ENCODE measurements around the gene BATF3.
"Not testable (repeated sequence)": the region's sequence is repeated elsewhere in the genome, so short reads cannot be mapped to it uniquely, and the experiment has no call there.

BATF3 gene

DNA sequence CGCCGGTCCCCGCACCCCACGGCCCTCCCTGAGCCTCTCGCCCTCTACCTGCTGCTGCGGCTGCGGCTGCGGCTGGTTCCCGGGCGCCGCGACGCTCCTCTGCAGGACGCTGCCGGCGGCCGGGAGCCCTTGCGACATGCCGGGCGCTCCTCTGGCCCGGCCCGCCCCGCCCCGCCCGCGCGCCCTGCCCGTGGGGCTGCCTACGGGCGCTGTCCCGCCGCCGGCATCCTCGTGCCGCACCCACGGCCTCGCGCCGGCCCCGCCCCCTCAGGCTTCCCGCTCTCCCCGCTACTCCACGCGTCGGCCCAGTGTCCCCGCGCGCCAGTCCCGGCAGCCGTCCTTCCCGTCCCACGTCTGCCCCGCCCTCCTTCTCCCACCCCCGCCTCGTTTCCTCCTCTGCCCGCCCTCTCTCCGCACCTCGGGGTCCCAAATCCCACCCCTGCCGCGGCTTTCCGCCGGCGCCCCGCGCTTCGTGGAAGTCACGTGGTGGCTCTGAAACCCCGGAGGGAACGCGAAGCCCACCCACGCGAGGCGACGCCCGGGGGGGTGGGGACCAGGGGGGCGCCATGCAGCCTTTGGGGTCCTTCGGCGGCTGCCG, at the start of gene BATF3:
Gene BATF3 (minus strand): TSS at position 216 of the 598 bp plus-strand sequence. CDS start 78 bp downstream, at position 138.
- DNase-seq (ENCODE audit: low spot score): peak; percentile 9

DNA sequence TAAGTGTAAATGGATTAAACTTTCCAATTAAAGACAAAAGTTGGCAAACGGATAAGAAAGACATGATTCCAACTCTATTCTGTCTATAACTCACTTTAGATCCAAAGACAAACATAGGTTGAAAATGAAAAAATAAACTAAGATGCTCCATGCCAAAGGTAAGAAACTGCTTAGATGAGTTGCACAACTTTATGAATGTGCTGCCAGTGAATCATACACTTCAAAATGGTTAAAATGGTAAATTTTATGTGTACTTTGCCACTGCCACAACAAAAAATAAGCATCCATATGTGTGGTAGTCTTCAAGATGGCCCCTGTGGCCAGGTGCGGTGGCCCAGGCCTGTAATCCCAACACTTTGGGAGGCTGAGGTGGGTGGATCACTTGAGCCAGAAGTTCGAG, 46.9 kb upstream of the BATF3 start:
- no peak for DNase-seq (ENCODE audit: low spot score)

- no peak for DNase-seq (ENCODE audit: low spot score)
Observed at GRCh38 chr1:212745303-212745702, 45.7 kb upstream of the BATF3 start.

GRCh38 chr1:212743901-212744475, 44.3 kb upstream of the BATF3 start:
- no peak for DNase-seq (ENCODE audit: low spot score)

- no peak for DNase-seq (ENCODE audit: low spot score)
Observed at GRCh38 chr1:212738330-212738729, 38.7 kb upstream of the BATF3 start.

DNA sequence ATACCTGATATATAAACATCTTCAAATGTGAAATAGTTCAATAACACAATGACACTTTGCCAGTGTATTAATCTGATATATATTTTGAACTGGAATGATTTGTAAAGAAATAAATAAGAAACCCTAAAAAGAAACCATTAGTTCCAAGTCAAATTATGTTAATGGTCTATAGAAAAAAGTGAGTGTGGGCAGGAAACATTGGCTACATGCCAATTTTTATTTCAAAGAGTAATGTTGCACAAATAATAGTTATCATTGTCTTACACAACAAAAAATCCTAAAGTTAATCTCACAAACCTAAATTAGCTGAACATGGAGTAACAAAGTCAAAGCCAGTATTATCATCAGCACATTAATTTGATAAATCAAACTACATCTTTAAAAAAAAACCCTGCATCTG, 37.9 kb upstream of the BATF3 start:
- DNase-seq (ENCODE audit: low spot score): no peak

DNA sequence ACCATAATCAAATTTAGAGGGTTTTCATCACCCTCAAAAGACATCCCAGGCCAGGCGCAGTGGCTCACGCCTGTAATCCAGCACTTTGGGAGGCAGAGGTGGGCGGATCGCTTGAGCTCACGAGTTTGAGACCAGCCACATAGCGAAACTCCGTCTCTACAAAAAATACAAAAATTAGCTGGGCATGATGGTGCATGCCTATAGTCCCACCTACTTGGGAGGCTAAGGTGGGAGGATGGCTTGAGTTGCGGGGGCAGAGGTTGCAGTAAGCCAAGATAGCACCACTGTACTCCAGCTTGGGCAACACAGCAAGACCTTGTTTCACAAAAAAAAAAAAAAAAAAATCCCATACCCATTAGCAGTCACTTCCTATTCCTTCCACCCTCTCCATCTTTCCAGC, 33.5 kb upstream of the BATF3 start:
- DNase-seq (ENCODE audit: low spot score): no peak

- no peak for DNase-seq (ENCODE audit: low spot score)
Observed at GRCh38 chr1:212731630-212732029, 32.0 kb upstream of the BATF3 start.

DNA sequence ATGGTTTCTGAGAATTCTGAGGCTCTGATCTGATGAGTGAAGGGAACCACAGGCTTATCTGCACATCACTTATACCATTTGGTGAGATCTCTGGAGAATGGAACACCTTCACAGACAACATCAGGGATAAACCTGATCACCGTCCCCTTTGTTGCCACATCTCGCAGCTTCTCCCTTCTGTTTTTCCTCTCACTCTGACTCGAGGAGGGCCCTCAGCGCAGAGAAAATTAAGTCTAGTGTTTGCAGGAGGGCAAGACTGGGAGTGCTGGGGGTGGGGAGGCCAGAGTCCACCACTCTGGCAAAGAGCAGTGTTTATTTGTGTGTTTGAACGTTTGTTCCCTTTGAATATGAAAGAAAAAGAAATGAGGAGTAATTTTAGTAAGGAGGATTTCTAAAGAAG, 29.0 kb upstream of the BATF3 start:
- DNase-seq (ENCODE audit: low spot score): no peak

- DNase-seq (ENCODE audit: low spot score): no peak
Observed at GRCh38 chr1:212727386-212728181, 27.9 kb upstream of the BATF3 start.

DNA sequence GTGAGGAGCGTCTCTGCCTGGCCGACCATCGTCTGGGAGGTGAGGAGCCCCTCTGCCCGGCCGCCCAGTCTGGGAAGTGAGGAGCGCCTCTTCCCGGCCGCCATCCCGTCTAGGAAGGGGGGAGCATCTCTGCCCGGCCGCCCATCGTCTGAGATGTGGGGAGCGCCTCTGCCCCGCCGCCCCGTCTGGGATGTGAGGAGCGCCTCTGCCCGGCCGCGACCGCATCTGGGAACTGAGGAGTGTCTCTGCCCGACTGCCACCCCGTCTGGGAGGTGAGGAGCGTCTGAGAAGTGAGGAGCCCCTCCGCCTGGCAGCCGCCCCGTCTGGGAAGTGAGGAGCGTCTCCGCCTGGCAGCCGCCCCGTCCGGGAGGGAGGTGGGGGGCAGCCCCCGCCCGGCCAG, 25.0 kb upstream of the BATF3 start:
- not testable (repeated sequence) for DNase-seq (ENCODE audit: low spot score)

- no peak for DNase-seq (ENCODE audit: low spot score)
Observed at GRCh38 chr1:212722270-212722957, 22.8 kb upstream of the BATF3 start.

GRCh38 chr1:212721388-212722247, 22.0 kb upstream of the BATF3 start:
- no peak for DNase-seq (ENCODE audit: low spot score)

GRCh38 chr1:212719633-212720032, 20.0 kb upstream of the BATF3 start:
- DNase-seq (ENCODE audit: low spot score): no peak

GRCh38 chr1:212718499-212718898, 18.9 kb upstream of the BATF3 start:
- peak; percentile 20 for DNase-seq (ENCODE audit: low spot score)

GRCh38 chr1:212716161-212716560, 16.5 kb upstream of the BATF3 start:
- DNase-seq (ENCODE audit: low spot score): no peak

GRCh38 chr1:212713465-212714136, 14.0 kb upstream of the BATF3 start:
- DNase-seq (ENCODE audit: low spot score): no peak

GRCh38 chr1:212712451-212713303, 13.0 kb upstream of the BATF3 start:
- no peak for DNase-seq (ENCODE audit: low spot score)

GRCh38 chr1:212711974-212712373, 12.3 kb upstream of the BATF3 start:
- DNase-seq (ENCODE audit: low spot score): not testable (repeated sequence)

GRCh38 chr1:212710566-212710965, 10.9 kb upstream of the BATF3 start:
- DNase-seq (ENCODE audit: low spot score): peak; percentile 11
